ENCODE results near the gene CBFA2T2.
"Not testable (repeated sequence)": the region's sequence is repeated elsewhere in the genome, so short reads cannot be mapped to it uniquely, and the experiment has no call there.

The CBFA2T2 gene

GRCh38 chr20:33636776-33637175 is 146.9 kb downstream of the CBFA2T2 start:
- no peaks in the 10 kb centered on the region for H3K4me1 ChIP-seq (ENCODE audit: control insufficient read depth in 2 of 2, insufficient read depth in 2 of 2, low read length in 2 of 2)
- H3K4me3 ChIP-seq (ENCODE audit: low read length in 2 of 2) = no peak overlapping the region
- H3K27me3 ChIP-seq (ENCODE audit: control insufficient read depth in 2 of 2, insufficient read depth in 2 of 2, low read length in 2 of 2) = no peaks in the 10 kb centered on the region
- no peak overlapping the region for H3K9ac ChIP-seq (ENCODE audit: low read depth in 1 of 2, low read length in 2 of 2)
- H3K27ac ChIP-seq (ENCODE audit: low read depth in 2 of 2, low read length in 2 of 2) = no peak overlapping the region
- no peaks in the 10 kb centered on the region for H3K9me3 ChIP-seq (ENCODE audit: control insufficient read depth in 2 of 2, low read length in 2 of 2)
- peaks cover 30 to 59% of the 10 kb centered on the region in 2 donors for H3K36me3 ChIP-seq (ENCODE audit: control insufficient read depth in 2 of 2, insufficient read depth in 2 of 2, low read length in 2 of 2)

- Histone ChIP-seq H3K9me3 (ENCODE audit: control insufficient read depth in 2 of 2, low read length in 2 of 2) (no peaks in the 10 kb centered on the region), H3K4me3 (ENCODE audit: low read length in 2 of 2) (no peak overlapping the region), H3K9ac (ENCODE audit: low read depth in 1 of 2, low read length in 2 of 2) (no peak overlapping the region), H3K36me3 (ENCODE audit: control insufficient read depth in 2 of 2, insufficient read depth in 2 of 2, low read length in 2 of 2) (peaks cover 52 to 73% of the 10 kb centered on the region in 2 donors), H3K27me3 (ENCODE audit: control insufficient read depth in 2 of 2, insufficient read depth in 2 of 2, low read length in 2 of 2) (no peaks in the 10 kb centered on the region), H3K27ac (ENCODE audit: low read depth in 2 of 2, low read length in 2 of 2) (no peak overlapping the region), H3K4me1 (ENCODE audit: control insufficient read depth in 2 of 2, insufficient read depth in 2 of 2, low read length in 2 of 2) (no peaks in the 10 kb centered on the region)
These were observed 150.4 kb downstream of the CBFA2T2 start for GRCh38 chr20:33640287-33640686.

GRCh38 chr20:33644313-33645071 is 154.6 kb downstream of the CBFA2T2 start:
- no peaks in the 10 kb centered on the region for H3K9me3 ChIP-seq (ENCODE audit: control insufficient read depth in 2 of 2, low read length in 2 of 2)
- H3K36me3 ChIP-seq (ENCODE audit: control insufficient read depth in 2 of 2, insufficient read depth in 2 of 2, low read length in 2 of 2) = peaks cover 42 to 59% of the 10 kb centered on the region in 2 donors
- H3K27me3 ChIP-seq (ENCODE audit: control insufficient read depth in 2 of 2, insufficient read depth in 2 of 2, low read length in 2 of 2) = no peaks in the 10 kb centered on the region
- no peak overlapping the region for H3K4me3 ChIP-seq (ENCODE audit: low read length in 2 of 2)
- no peak overlapping the region for H3K27ac ChIP-seq (ENCODE audit: low read depth in 2 of 2, low read length in 2 of 2)
- H3K4me1 ChIP-seq (ENCODE audit: control insufficient read depth in 2 of 2, insufficient read depth in 2 of 2, low read length in 2 of 2) = peaks cover 9 to 10% of the 10 kb centered on the region in 2 donors
- H3K9ac ChIP-seq (ENCODE audit: low read depth in 1 of 2, low read length in 2 of 2) = no peak overlapping the region

- Histone ChIP-seq H3K27ac (ENCODE audit: low read depth in 2 of 2, low read length in 2 of 2) (no peak overlapping the region), H3K36me3 (ENCODE audit: control insufficient read depth in 2 of 2, insufficient read depth in 2 of 2, low read length in 2 of 2) (peaks cover 39 to 54% of the 10 kb centered on the region in 2 donors), H3K4me1 (ENCODE audit: control insufficient read depth in 2 of 2, insufficient read depth in 2 of 2, low read length in 2 of 2) (peaks cover 9 to 10% of the 10 kb centered on the region in 2 donors), H3K9me3 (ENCODE audit: control insufficient read depth in 2 of 2, low read length in 2 of 2) (no peaks in the 10 kb centered on the region), H3K27me3 (ENCODE audit: control insufficient read depth in 2 of 2, insufficient read depth in 2 of 2, low read length in 2 of 2) (no peaks in the 10 kb centered on the region), H3K9ac (ENCODE audit: low read depth in 1 of 2, low read length in 2 of 2) (no peak overlapping the region), H3K4me3 (ENCODE audit: low read length in 2 of 2) (no peak overlapping the region)
These were observed 155.1 kb downstream of the CBFA2T2 start for GRCh38 chr20:33645072-33645358.

GRCh38 chr20:33645396-33645795 is 155.5 kb downstream of the CBFA2T2 start:
- no peak overlapping the region for H3K27ac ChIP-seq (ENCODE audit: low read depth in 2 of 2, low read length in 2 of 2)
- H3K4me1 ChIP-seq (ENCODE audit: control insufficient read depth in 2 of 2, insufficient read depth in 2 of 2, low read length in 2 of 2) = peaks cover 9 to 10% of the 10 kb centered on the region in 2 donors
- no peaks in the 10 kb centered on the region for H3K9me3 ChIP-seq (ENCODE audit: control insufficient read depth in 2 of 2, low read length in 2 of 2)
- peaks cover 35 to 50% of the 10 kb centered on the region in 2 donors for H3K36me3 ChIP-seq (ENCODE audit: control insufficient read depth in 2 of 2, insufficient read depth in 2 of 2, low read length in 2 of 2)
- H3K4me3 ChIP-seq (ENCODE audit: low read length in 2 of 2) = no peak overlapping the region
- H3K9ac ChIP-seq (ENCODE audit: low read depth in 1 of 2, low read length in 2 of 2) = no peak overlapping the region
- no peaks in the 10 kb centered on the region for H3K27me3 ChIP-seq (ENCODE audit: control insufficient read depth in 2 of 2, insufficient read depth in 2 of 2, low read length in 2 of 2)

- Histone ChIP-seq H3K27me3 (ENCODE audit: control insufficient read depth in 2 of 2, insufficient read depth in 2 of 2, low read length in 2 of 2) (no peaks in the 10 kb centered on the region), H3K4me3 (ENCODE audit: low read length in 2 of 2) (no peak overlapping the region), H3K27ac (ENCODE audit: low read depth in 2 of 2, low read length in 2 of 2) (no peak overlapping the region), H3K36me3 (ENCODE audit: control insufficient read depth in 2 of 2, insufficient read depth in 2 of 2, low read length in 2 of 2) (peaks cover 33 to 45% of the 10 kb centered on the region in 2 donors), H3K9ac (ENCODE audit: low read depth in 1 of 2, low read length in 2 of 2) (no peak overlapping the region), H3K9me3 (ENCODE audit: control insufficient read depth in 2 of 2, low read length in 2 of 2) (no peaks in the 10 kb centered on the region), H3K4me1 (ENCODE audit: control insufficient read depth in 2 of 2, insufficient read depth in 2 of 2, low read length in 2 of 2) (peaks cover 14% of the 10 kb centered on the region in 2 donors)
These were observed 156.3 kb downstream of the CBFA2T2 start for GRCh38 chr20:33646191-33646590.

GRCh38 chr20:33646959-33647602 is 157.2 kb downstream of the CBFA2T2 start:
- H3K36me3 ChIP-seq (ENCODE audit: control insufficient read depth in 2 of 2, insufficient read depth in 2 of 2, low read length in 2 of 2) = peaks cover 29 to 37% of the 10 kb centered on the region in 2 donors
- peaks cover 16 to 19% of the 10 kb centered on the region in 2 donors for H3K4me1 ChIP-seq (ENCODE audit: control insufficient read depth in 2 of 2, insufficient read depth in 2 of 2, low read length in 2 of 2)
- not testable (repeated sequence) for H3K9me3 ChIP-seq (ENCODE audit: control insufficient read depth in 2 of 2, low read length in 2 of 2); H3K27me3 ChIP-seq (ENCODE audit: control insufficient read depth in 2 of 2, insufficient read depth in 2 of 2, low read length in 2 of 2); H3K9ac ChIP-seq (ENCODE audit: low read depth in 1 of 2, low read length in 2 of 2); H3K4me3 ChIP-seq (ENCODE audit: low read length in 2 of 2); H3K27ac ChIP-seq (ENCODE audit: low read depth in 2 of 2, low read length in 2 of 2)

GRCh38 chr20:33647603-33648395 is 157.9 kb downstream of the CBFA2T2 start:
- peak overlapping the region in 1 of 2 donors; percentile 5 for H3K27ac ChIP-seq (ENCODE audit: low read depth in 2 of 2, low read length in 2 of 2)
- H3K27me3 ChIP-seq (ENCODE audit: control insufficient read depth in 2 of 2, insufficient read depth in 2 of 2, low read length in 2 of 2) = no peaks in the 10 kb centered on the region
- H3K9ac ChIP-seq (ENCODE audit: low read depth in 1 of 2, low read length in 2 of 2) = no peak overlapping the region
- H3K36me3 ChIP-seq (ENCODE audit: control insufficient read depth in 2 of 2, insufficient read depth in 2 of 2, low read length in 2 of 2) = peaks cover 25 to 34% of the 10 kb centered on the region in 2 donors
- H3K4me1 ChIP-seq (ENCODE audit: control insufficient read depth in 2 of 2, insufficient read depth in 2 of 2, low read length in 2 of 2) = peaks cover 16 to 20% of the 10 kb centered on the region in 2 donors
- no peaks in the 10 kb centered on the region for H3K9me3 ChIP-seq (ENCODE audit: control insufficient read depth in 2 of 2, low read length in 2 of 2)
- no peak overlapping the region for H3K4me3 ChIP-seq (ENCODE audit: low read length in 2 of 2)

GRCh38 chr20:33648396-33649004 is 158.6 kb downstream of the CBFA2T2 start:
- no peak overlapping the region for H3K27ac ChIP-seq (ENCODE audit: low read depth in 2 of 2, low read length in 2 of 2)
- no peaks in the 10 kb centered on the region for H3K27me3 ChIP-seq (ENCODE audit: control insufficient read depth in 2 of 2, insufficient read depth in 2 of 2, low read length in 2 of 2)
- no peaks in the 10 kb centered on the region for H3K9me3 ChIP-seq (ENCODE audit: control insufficient read depth in 2 of 2, low read length in 2 of 2)
- peaks cover 21 to 27% of the 10 kb centered on the region in 2 donors for H3K36me3 ChIP-seq (ENCODE audit: control insufficient read depth in 2 of 2, insufficient read depth in 2 of 2, low read length in 2 of 2)
- peaks cover 21 to 27% of the 10 kb centered on the region in 2 donors for H3K4me1 ChIP-seq (ENCODE audit: control insufficient read depth in 2 of 2, insufficient read depth in 2 of 2, low read length in 2 of 2)
- H3K9ac ChIP-seq (ENCODE audit: low read depth in 1 of 2, low read length in 2 of 2) = no peak overlapping the region
- H3K4me3 ChIP-seq (ENCODE audit: low read length in 2 of 2) = no peak overlapping the region

Data from mucosa of rectum (tissue), 2 donors.